Aorta (tissue), 5 donors: ENCODE results near the gene GLDC. TPM values are rescaled to one million over a fixed set of nuclear protein-coding genes. Genes with fewer than 3 reads are reported as not detected.

Experiments
- ATAC-seq: fragments of 200-7000 bp; cut with Tn5 transposase; one replicate; pipeline ENCODE4 v1.9.1; 2022; ENCODE audit warnings: moderate library complexity; ENCODE audit not compliant: low FRiP score
- DNase-seq, 2 donors: peaks; one replicate each; pipeline ENCODE4 v3.0.0-alpha.2; 2020
- H3K27ac ChIP-seq, 2 donors: one replicate each; pipeline ENCODE4 v1.5.1; 2013; ENCODE audit warnings: low read length in 2 of 2, mild to moderate bottlenecking in 2 of 2, moderate library complexity in 2 of 2, control low read depth in 1 of 2, inconsistent platforms in 1 of 2, low read depth in 1 of 2
- H3K27me3 ChIP-seq, 2 donors: one replicate each; pipeline ENCODE4 v1.6.1; 2013; ENCODE audit warnings: control low read depth in 1 of 2, low read length in 1 of 2, mild to moderate bottlenecking in 1 of 2, moderate library complexity in 1 of 2; ENCODE audit not compliant: insufficient read depth in 2 of 2, control insufficient read depth in 1 of 2
- H3K36me3 ChIP-seq, 2 donors: one replicate each; pipeline ENCODE4 v1.6.1; 2013; ENCODE audit warnings: control low read depth in 1 of 2, low read length in 1 of 2, mild to moderate bottlenecking in 1 of 2; ENCODE audit not compliant: insufficient read depth in 2 of 2, control insufficient read depth in 1 of 2
- H3K4me1 ChIP-seq, 2 donors: one replicate each; pipeline ENCODE4 v1.6.1; 2013; ENCODE audit warnings: low read length in 2 of 2, control low read depth in 1 of 2, mild to moderate bottlenecking in 1 of 2, moderate library complexity in 1 of 2; ENCODE audit not compliant: insufficient read depth in 2 of 2, control insufficient read depth in 1 of 2
- H3K4me3 ChIP-seq, 2 donors: one replicate each; pipeline ENCODE4 v1.5.1; 2013; ENCODE audit warnings: low read length in 2 of 2, control low read depth in 1 of 2, mild to moderate bottlenecking in 1 of 2
- H3K9me3 ChIP-seq: one replicate; pipeline ENCODE4 v1.6.1; 2013; ENCODE audit warnings: mild to moderate bottlenecking, low read length; ENCODE audit not compliant: control insufficient read depth
- WGBS, 2 donors: extraction: QIAGEN DNeasy Blood & Tissue Kit; methylation state at CpG; one replicate each; pipeline ENCODE4 v1.1.7; 2013; 5-methylcytosine and 5-hydroxymethylcytosine counted together
- intact Hi-C, 2 donors: fragments of 100-400 bp; cut with DNase I; formaldehyde crosslinking; loops; one replicate each; pipeline versions ENCODE4 v1.14.2 to v1.15.0; 2022
- polyA plus RNA-seq, 2 donors: library from polyadenylated mRNA; stranded (reverse); fragments of 200-250 nt; gene quantifications; one replicate each; pipeline ENCODE4 v1.2.3, GENCODE V29; 2013
- total RNA-seq, 2 donors: library from RNA; stranded (reverse); fragmentation: NEBNext Ultra II Directional; extraction: Animal tissue kit (Norgen Biotek cat#: 25700); gene quantifications; one replicate each; pipeline ENCODE4 v1.2.1, GENCODE V29; 2021
- donor health status: healthy with polysubstance abuse.
- donor health status: Bipolar disorder and iron deficiency.
- donor health status: DM: no; HTN: no; CAD: no.
- donor health status: DM: no; HTN: no; CAD: no.
- donor health status: DM: yes; HTN: yes; CAD: no.

GLDC gene
- total and polyA plus RNA-seq, 4 donors: 0.26 to 1.4 (median 0.56) TPM

GRCh38 chr9:6501526-6502210 is 143.9 kb downstream of the GLDC start:
- no peak overlapping the region for H3K4me3 ChIP-seq
- no peaks in the 10 kb centered on the region for H3K4me1 ChIP-seq
- DNase-seq (no peak), ATAC-seq (no peak)
- peaks cover 7 to 9% of the 10 kb centered on the region in 2 donors for H3K36me3 ChIP-seq
- no peaks in the 10 kb centered on the region for H3K27me3 ChIP-seq
- H3K27ac ChIP-seq: no peak overlapping the region
- intact Hi-C loops: loop anchor here in 1 of 2 donors (10.0 kb wide), 1 partner anchor 147 kb away; no protein-coding TSS in a partner anchor
- H3K9me3 ChIP-seq: no peaks in the 10 kb centered on the region
- WGBS, 2 donors: 76 to 86% methylated on average over 2 of the region's 2 CpGs

- WGBS, 2 donors: 89% methylated on average over 1 of the region's 1 CpG
- Histone ChIP-seq H3K27me3 (no peaks in the 10 kb centered on the region), H3K4me1 (no peaks in the 10 kb centered on the region), H3K9me3 (no peaks in the 10 kb centered on the region), H3K27ac (no peak overlapping the region), H3K36me3 (peaks cover 7 to 9% of the 10 kb centered on the region in 2 donors), H3K4me3 (no peak overlapping the region)
- ATAC-seq: no peak
- no peak for DNase-seq
- intact Hi-C loops: no loop called here
Measured at GRCh38 chr9:6498982-6499381, 146.5 kb downstream of the GLDC start.

- no peaks in the 10 kb centered on the region for H3K9me3 ChIP-seq
- H3K4me1 ChIP-seq: no peaks in the 10 kb centered on the region
- peaks cover 7% of the 10 kb centered on the region in 2 donors for H3K36me3 ChIP-seq
- intact Hi-C loops: no loop called here
- no peak for ATAC-seq
- no peak overlapping the region for H3K27ac ChIP-seq
- H3K27me3 ChIP-seq: no peaks in the 10 kb centered on the region
- 92 to 100% methylated on average over 1 of the region's 1 CpG for WGBS, 2 donors
- H3K4me3 ChIP-seq: no peak overlapping the region
- DNase-seq: no peak
Measured at GRCh38 chr9:6495466-6495865, 150.1 kb downstream of the GLDC start.

- Histone ChIP-seq H3K4me3 (no peak overlapping the region), H3K9me3 (no peaks in the 10 kb centered on the region), H3K27ac (no peak overlapping the region), H3K36me3 (no peaks in the 10 kb centered on the region), H3K27me3 (no peaks in the 10 kb centered on the region), H3K4me1 (no peaks in the 10 kb centered on the region)
- DNase-seq (no peak), ATAC-seq (no peak)
- intact Hi-C loops: no loop called here
- WGBS, 2 donors: 96% methylated on average over 2 of the region's 2 CpGs
Measured at GRCh38 chr9:6490863-6491262, 154.7 kb downstream of the GLDC start.

- 95 to 96% methylated on average over 1 of the region's 1 CpG for WGBS, 2 donors
- Histone ChIP-seq H3K36me3 (no peaks in the 10 kb centered on the region), H3K4me3 (no peak overlapping the region), H3K27ac (no peak overlapping the region), H3K9me3 (no peaks in the 10 kb centered on the region), H3K4me1 (no peaks in the 10 kb centered on the region), H3K27me3 (no peaks in the 10 kb centered on the region)
- ATAC-seq: no peak
- intact Hi-C loops: no loop called here
- no peak for DNase-seq
Measured at GRCh38 chr9:6489099-6489498, 156.4 kb downstream of the GLDC start.

- no peak for DNase-seq
- 85 to 88% methylated on average over 7 of the region's 7 CpGs for WGBS, 2 donors
- ATAC-seq: no peak
- Histone ChIP-seq H3K9me3 (no peaks in the 10 kb centered on the region), H3K27ac (no peak overlapping the region), H3K36me3 (no peaks in the 10 kb centered on the region), H3K4me1 (no peaks in the 10 kb centered on the region), H3K27me3 (no peaks in the 10 kb centered on the region), H3K4me3 (no peak overlapping the region)
- intact Hi-C loops: no loop called here
Measured at GRCh38 chr9:6488395-6488794, 157.1 kb downstream of the GLDC start.

- DNase-seq (no peak), ATAC-seq (no peak)
- 94 to 96% methylated on average over 2 of the region's 2 CpGs for WGBS, 2 donors
- H3K36me3 ChIP-seq: no peaks in the 10 kb centered on the region
- H3K4me3 ChIP-seq: no peak overlapping the region
- H3K27me3 ChIP-seq: no peaks in the 10 kb centered on the region
- H3K9me3 ChIP-seq: no peaks in the 10 kb centered on the region
- intact Hi-C loops: no loop called here
- H3K27ac ChIP-seq: no peak overlapping the region
- H3K4me1 ChIP-seq: no peaks in the 10 kb centered on the region
Measured at GRCh38 chr9:6484210-6484609, 161.3 kb downstream of the GLDC start.

Other genes with a start within 250 kb of the GLDC start
- gene UHRF2, start 232.5 kb downstream of the GLDC start, total RNA-seq: 10 to 100 TPM; 38.2 to 60.3 TPM
- gene UHRF2, start 232.5 kb downstream of the GLDC start, polyA plus RNA-seq: 10 to 100 TPM; 13.0 to 25.7 TPM
- gene KDM4C, start 112.2 kb upstream of the GLDC start, total RNA-seq: 10 to 100 TPM; 40.2 to 54.4 TPM
- 10 to 100 TPM in 1 of 2 donors, 1 to 10 TPM in 1; 9.5 to 16.5 TPM for gene KDM4C, start 112.2 kb upstream of the GLDC start, polyA plus RNA-seq